ENCODE data around the gene TMEM154. TPM values are rescaled to one million over a fixed set of nuclear protein-coding genes. Genes with fewer than 3 reads are reported as not detected.
A peak's percentile ranks its signal among the peaks of the same experiment; 100 is the strongest.

Gene TMEM154
- polyA plus RNA-seq, 1 donor = 0.83 TPM

DNA sequence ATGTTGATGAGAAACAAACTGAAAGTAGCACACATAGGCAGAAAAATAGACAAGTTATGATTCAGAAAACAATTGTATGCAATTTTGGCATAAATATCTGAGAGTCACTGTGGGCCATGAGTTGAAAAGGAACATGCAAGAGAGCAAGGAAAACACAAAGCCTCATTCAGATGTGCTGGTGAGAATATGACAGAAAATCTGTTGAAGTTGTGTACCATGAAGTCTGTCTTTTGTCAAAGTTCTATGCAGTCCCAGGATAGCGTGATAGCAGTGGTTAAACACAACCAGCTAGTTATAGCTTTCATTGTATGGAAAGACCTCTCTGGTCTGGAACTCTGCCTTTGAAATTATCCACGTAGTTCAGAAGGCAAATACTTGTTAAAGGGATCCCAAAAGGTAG lies 53.0 kb downstream of the TMEM154 start:
- no peak for DNase-seq

DNA sequence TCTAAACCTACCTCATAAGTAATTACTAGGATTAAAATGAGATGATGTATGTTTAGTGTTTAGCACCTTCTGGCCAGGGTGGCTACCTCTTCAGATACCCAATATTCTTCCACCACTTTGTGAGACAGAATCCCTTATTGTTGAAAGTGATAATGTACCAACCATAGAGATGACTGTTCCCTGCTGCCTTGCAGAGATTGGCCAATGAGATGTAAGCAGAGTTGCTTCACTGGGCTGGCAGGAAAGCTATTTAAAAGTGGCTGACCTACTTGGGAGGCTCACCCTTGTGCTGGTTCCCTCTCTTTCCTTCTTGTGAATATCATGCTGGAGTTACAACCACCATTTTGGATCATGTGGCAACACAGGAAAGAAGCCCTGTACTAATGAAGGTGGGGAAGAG lies 58.9 kb downstream of the TMEM154 start:
- no peak for DNase-seq

DNA sequence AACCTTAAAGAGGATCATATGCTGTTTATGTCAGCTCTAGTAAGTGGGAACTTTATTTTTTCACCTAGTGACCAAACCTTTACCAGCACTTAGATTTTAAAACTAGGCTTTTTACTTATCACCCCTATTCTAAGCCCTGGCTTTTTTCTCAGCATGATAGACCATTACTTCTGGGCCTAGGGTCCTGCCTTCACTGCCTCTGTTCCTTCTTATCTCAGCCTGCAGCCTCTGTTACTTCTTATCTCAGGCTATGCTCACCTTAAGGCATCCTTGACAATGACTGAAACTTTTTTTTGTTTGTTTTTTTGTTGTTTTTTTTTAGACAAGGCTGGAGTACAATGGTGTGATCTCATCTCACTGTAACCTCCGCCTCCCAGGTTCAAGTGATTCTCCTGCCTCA lies 59.6 kb downstream of the TMEM154 start:
- DNase-seq = no peak

DNA sequence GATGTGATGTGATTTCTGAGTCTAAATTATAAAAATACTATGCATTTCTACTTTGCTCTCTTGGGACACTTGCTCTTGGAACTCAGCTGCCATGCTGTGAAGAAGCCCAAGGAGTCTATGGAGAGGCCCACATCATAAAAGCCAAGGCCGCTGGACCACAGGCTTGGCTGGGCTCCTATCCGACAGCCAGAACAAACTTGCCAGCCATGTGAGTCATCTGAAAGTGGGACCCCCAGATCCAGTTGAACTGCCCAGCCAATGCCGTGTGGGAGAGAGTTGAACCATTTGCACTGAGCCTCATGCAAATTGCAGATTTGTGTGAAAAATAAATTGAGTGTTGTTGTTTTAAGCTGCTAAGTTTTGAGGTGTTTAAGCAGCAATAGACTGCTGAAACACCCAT lies 60.2 kb downstream of the TMEM154 start:
- no peak for DNase-seq

DNA sequence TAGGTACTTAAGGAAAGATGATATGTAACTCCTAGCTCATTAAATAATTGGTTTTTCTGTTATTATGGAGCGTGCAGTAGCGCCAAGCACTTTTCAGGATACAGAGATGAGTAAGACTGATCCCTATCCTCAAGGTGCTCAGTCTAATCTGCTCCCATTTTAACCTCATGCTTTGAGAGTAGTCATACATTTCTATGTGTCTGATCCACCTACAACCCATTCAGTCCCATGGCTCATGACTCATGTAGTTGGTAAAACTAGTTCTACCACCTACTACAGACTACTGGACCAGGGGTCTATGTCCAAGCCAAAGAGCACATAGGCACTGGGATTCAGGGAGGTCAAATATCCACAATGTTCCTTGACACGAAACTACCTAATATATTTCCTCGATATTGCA lies 60.8 kb downstream of the TMEM154 start:
- no peak for DNase-seq

DNA sequence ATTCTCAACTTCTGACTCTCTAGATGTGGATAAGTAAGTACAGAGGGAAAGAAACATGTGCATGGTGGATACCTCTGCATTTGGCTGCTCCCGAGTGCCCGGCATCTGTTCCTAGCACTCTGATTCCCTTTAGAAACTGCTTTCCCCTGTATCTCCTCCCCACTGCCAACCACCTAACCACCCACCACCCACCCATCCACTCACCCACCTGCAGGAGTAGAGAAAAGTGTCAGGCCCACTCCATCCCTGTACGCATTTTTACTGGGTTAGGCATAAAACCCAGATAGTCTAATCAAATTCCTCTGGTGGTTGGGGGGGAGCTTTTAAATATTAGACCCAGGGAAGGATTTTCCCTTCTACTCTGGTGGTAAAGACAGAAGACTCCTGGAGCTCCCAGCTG lies 63.0 kb downstream of the TMEM154 start:
- DNase-seq = no peak

DNA sequence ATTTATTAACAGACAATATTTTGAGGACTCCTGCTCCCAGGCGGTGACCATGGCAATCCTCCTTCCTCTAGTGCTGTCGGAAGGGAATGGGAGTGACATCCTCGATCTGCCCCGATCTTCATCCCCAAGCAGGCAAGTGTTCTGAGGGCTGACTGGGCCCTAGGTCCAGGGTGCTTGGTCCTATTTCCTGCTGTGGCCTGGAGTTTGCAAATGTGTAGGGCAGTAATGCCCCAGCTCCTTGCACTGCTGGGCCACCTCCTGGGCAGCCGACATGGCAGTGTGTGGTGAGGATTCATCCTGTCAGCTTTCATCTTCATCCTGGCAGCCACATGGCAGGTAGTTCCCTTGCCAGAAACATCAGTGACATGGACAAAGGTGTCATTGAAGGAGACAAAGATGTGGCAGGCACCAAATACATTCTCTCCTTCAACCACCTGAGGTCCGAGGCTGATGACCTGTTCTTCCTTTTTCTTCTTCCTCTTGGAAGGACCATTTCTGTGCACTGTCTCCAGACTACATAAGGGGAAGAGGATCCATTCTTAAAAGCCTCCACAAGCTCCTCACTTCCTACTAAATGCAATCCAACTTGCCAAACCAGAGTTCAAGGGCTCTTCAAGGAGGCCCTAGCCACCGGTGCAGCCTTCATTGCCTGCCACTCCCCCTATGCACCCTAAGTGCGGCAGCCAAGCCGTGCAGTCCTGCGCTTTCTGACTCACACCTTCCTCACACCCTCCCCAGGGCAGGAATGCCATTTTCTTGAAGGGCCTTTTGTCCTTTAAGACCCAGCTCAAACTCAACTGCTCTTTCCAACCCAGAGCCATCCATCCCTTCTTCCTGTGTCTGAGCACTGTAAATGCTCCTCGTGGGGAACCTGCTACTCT lies 65.7 kb downstream of the TMEM154 start:
- DNase-seq = no peak

DNA sequence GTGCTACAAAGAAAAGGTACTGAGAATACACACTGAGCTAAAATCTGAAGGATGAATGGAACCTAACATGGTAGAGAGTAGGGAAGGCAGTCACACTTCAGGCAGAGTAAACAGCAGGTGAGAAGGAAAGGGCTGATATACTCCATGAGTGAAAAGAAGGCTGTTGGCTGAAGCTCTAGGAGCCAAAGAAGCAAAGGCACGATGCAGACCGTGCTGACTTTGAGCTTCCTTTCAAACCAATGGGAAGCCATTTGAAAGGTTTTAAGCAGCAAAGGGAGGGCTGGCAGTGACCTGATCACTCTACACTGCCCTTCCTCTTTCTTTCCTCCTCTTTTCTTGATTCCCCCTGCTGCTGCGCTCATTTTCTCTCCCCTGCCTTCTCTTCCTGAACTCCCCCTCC lies 66.4 kb downstream of the TMEM154 start:
- DNase-seq = no peak

DNA sequence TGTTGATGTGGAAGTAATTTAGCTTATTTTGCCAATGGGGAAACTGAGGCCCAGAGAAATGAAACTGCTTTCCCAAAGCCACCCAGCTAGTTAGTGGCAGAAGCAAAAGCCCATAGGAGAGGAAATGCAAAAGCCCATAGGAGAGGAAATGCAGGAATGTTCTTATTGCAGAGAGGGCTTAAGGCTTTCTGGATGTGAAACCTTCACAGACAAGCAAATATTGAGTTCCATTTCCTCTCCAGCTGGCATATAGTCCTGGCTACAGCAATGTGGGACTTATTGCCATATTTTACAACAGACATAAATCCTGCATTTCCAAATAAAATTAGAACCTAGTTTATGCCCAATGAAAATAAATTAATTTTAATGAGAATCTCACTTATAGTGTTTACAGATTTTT lies 69.7 kb downstream of the TMEM154 start:
- DNase-seq = no peak

DNA sequence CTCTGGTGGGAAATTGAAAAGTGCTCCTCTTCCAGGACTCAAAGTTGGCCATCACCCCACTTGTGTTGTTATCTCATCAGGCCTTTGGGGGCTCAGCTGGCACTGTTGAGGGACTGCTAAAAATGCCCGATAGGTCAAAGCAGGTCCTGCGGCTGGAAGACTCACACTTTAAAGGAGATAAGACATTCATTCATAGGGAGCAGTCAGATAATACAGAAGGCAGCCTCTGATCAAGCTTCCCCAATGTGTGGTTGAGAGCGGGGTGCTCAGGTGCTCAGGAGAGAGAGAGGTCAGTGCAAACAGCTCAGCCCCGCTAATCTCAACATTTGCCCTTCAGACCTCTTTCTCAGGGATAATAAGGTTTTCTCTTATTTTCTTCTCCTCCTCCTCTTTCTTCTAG lies 70.3 kb downstream of the TMEM154 start:
- no peak for DNase-seq

DNA sequence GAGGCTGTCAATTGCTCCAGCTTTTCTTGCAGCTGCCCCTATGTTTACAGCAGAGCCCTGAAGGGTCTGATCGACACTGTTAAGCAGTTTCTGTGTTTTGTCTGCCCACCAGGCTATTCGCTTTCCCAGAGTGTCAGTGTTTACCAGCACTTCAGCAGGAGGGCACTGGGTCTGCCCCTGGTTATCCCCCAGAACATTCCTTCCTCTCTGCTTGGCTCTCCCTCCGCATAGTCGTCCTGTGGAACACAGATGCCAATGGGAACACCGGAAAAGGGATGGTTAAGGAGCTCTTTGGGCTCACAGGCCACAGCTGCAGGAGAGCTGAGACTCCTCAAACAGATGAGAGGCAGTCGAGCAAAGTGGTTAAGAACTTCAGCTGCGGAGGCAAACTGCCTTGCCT lies 72.6 kb downstream of the TMEM154 start:
- no peak for DNase-seq

DNA sequence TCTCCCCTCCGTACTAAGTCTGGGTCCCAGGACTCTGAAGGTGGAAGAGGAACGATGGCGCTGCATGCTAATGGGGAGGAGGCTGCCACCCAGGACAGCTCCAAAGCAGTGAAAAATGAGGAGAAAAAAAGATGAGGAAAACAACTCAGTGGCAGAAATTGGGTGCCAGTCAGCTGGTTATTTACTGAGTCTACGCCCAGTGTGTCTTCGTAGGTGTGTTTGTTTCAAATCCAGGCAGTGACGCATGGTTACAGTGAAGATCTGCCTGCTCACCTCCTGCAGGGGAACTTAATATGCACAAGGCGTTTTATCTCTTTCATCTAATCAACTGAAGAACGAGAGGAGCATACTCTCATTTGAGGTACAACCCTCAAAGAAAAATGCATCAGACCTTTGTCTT lies 73.0 kb downstream of the TMEM154 start:
- DNase-seq = no peak

DNA sequence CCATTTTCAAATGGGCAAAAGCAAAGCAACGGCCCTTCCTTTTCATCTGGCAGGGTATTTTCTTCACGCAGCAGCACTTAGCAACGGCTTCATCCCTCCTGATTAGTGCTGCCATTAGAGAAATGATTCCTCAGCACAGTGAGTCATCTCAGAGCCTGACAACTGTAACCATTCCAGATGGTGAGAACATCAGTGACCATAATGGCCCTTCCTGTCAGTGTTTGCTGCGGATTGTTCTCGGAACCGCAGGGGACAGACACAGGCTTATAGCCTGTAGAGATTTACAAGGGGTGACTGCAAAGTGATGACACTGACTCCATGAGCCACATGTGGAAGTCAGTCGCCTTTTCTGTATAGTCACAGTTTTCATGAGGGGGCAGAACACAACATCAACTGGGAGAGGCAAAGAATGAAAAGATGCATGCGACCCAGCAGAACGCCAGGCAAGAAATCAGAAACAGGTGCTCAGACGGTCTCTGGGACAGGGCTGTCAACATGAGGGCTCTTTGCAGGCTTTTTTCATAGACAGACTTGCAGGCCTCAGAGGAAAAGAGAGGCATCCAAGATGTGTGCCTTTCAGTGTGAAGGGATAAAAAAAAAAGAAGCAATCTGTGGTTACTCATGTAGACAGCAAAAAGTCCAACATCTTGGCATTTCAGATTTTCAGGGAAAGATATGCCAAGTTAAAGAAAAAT lies 74.0 kb downstream of the TMEM154 start:
- DNase-seq = peak; percentile 42

DNA sequence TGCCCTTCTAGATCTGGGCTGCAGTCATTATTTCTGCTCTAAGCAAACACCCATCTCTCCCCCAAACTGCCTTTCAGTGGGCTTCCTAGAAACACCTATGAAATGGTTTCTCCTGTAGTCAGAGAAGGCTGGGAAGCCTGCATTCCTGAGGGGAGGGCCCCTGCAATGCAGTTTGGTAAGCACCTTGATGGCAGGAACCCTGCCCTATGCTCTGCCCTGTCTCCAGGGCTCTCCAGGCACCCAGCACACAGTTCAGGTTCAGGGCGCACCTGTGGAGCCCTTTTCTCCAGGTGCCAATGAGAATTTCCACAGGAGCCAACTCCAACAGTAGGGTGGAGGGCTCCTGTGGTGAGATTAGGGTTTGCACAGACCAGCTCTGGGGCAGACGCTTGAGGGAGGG lies 74.8 kb downstream of the TMEM154 start:
- DNase-seq = no peak

DNA sequence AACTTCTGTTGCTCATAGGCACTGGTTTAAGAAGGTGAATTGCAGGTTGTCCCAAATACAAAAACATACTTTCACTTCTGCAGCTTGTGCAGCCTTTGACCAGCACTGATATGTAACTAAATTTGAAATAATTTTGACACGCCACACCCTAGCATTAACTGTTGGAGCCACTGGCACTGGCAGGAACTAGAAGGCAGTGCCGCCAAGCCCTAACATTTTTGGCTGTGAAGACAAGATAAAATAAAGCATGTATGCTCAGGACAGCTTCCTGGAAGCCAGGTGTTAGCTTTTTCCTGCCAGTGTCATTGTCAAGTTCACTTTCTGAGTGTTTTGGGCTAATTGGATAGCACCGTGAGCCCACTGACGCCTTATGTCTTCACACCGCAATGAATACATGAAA lies 78.6 kb downstream of the TMEM154 start:
- DNase-seq = no peak

DNA sequence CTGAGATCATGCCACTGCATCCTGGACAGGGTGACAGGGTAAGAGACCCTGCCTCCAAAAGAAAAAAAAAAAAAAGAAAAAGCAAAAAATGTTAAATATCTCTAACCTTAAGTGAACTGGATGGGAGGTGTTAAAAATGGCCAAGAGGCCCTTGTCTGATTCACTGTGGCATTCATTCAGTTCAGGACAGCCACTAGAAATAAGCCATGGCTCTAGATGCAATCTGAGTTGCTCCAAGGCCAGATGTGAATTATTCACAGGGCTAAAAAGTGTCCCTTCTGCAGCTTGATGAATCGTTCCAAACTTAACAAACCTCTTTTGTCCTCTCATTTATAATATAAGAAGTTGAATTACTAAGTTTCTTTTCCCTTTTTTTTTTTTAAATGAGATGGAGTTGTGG lies 80.2 kb downstream of the TMEM154 start:
- DNase-seq = no peak

DNA sequence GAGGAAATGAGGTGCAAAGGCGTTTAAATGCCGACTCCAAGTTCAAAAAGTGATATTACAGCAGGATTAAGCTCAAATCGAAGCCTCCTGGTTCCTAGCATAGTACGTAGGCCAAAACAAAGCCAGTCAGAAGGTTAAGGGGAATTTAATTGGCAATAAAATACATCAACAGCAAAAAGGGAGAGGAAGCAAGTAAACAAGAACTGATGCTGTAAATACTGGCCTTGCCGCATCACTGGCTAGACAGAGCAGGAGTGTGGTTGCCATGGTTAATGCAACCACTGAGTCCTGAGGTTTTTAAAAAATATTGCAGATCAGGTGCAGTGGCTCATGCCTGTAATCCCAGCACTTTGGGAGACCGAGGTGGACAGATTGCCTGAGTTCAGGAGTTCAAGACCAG lies 80.7 kb downstream of the TMEM154 start:
- DNase-seq = no peak

DNA sequence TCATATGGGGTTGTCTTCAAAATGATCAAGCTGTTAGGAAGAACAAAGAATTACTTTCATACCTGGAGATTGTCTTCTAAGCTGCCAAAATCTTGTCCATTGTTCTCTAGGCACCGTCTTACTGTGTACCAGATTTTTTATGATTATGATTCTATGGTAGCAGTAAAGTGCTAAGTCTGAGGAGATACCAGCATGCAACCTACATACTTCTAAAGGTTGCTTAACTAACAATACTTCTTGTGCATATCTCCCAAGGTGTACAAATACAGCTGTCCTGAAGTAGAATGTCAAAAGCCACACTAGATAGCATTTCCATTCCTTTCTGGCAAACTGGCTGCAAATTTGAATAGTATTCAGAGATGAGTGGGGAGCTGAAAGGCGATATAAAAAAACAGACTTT lies 81.3 kb downstream of the TMEM154 start:
- no peak for DNase-seq

DNA sequence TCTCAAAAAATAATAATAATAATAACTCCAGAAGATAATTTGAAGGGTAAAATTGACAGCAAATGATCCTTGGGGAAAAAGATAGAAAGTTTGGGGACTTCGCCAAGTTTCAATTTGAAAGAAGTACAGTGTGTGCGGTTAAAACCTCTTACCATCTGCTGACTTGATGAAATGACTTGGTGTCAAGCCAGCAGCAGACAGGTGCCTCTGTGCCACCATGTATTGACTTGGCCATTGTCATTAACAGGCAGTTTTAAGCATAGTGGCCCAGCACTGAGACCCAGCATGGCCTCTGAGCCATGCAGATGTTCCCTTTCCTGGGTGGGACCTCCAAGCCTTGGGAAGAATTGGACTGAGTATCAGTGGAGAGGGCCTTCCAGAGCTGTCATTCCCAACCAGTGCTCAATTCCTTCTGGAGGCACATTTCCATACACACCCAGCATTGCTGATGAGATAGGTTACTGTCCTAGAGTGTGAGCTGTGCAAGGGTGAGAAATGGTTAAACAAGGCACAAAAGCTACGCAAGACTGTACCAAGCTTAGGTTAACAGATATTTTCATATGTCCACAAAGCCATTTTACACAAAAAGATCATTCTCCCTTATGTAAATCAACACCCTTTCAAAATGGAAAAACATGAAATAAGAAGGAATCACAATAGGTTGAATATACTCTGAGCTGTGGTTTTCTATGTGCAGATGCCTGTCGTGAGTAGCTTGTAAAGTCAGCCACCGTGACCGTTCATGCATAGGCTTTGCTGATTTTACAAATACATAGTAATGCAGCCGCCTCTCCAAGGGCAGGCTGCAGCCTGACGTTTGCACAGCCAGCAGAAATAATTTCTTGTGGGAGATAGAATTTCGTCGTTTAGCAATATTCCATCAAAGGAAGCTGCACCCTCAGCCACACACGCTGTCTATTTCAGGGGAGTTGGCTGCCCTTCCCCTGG lies 84.5 kb downstream of the TMEM154 start:
- no peak for DNase-seq

DNA sequence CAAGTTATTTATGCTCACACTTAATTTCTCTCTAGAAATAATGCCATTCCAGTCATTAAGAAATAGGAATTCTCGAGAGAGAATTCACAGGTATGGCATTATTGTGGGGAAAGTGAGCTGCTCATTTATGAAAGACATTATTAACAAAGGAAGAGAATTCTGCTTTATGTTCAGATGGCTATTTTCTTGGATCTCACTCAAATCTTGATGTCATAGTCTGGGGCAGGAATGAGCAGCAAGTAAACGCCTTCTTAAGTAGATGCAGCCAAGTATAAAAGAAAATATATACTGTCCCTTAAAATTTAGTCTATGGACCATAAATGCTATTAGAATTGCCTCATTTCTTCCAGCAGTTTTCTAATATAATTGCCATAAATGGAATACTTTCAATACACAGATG lies 85.7 kb downstream of the TMEM154 start:
- DNase-seq = no peak

DNA sequence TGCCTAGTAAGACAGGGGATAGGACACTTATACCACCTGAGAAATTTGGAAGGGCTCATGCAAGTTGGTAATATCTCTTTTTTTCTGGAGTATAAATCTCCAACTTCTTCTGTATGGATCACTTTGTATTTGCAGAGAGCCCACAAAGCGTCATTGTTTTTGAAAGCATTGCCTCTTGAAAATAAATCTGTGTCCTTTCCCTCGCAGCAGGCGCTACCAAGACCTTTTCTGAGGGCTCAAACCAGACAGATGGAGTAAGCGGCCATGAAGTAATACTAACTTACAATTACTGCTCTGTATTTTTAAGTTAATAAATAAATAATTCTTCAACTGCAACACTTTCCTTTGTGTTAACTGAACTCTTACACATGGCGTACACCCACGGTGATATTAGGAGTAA lies 87.9 kb downstream of the TMEM154 start:
- no peak for DNase-seq

DNA sequence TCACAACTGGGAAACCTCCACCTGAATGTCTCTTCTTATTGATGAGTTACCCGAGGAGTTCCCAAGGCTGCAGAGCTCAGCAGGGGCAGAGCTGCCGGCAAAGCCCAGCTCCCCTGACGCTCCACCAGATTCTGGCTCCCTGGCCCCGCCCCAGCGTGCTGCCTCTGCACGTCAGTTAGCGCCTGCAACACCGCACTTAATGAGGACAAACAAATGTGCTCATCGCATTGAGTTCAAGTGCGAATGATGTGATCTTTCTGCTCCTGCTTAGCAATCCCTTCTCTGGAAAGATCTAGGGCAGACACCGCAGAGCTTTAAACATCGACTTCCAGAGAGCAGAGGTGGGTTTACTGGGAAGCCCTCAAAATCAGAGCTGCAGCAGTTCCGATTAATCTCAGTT lies 88.4 kb downstream of the TMEM154 start:
- DNase-seq = no peak
